Ishikawa (cell line): ENCODE data around the gene TFB1M.

Experiments
- CEBPB ChIP-seq: IDR thresholded peaks from 2 replicates; pipeline ENCODE4 v1.6.1; 2012
- CREB1 ChIP-seq: IDR thresholded peaks from 2 replicates; pipeline ENCODE4 v1.6.1; 2012; ENCODE audit warnings: low read depth
- EGR1 ChIP-seq: IDR thresholded peaks from 2 replicates; pipeline ENCODE4 v1.6.1; 2012
- EP300 ChIP-seq: IDR thresholded peaks from 2 replicates; pipeline ENCODE4 v1.6.1; 2012; ENCODE audit warnings: borderline replicate concordance
- FOXM1 ChIP-seq: IDR thresholded peaks from 2 replicates; pipeline ENCODE4 v1.6.1; 2012; ENCODE audit warnings: low read depth, borderline replicate concordance
- NFIC ChIP-seq: IDR thresholded peaks from 2 replicates; pipeline ENCODE4 v1.6.1; 2012
- RAD21 ChIP-seq: IDR thresholded peaks from 2 replicates; pipeline ENCODE4 v1.6.1; 2012; ENCODE audit warnings: low read depth
- TAF1 ChIP-seq: IDR thresholded peaks from 2 replicates; pipeline ENCODE4 v1.6.1; 2012; ENCODE audit warnings: low read depth, mild to moderate bottlenecking
- TCF12 ChIP-seq: IDR thresholded peaks from 2 replicates; pipeline ENCODE4 v1.6.1; 2012; ENCODE audit warnings: low read depth
- TEAD4 ChIP-seq: IDR thresholded peaks from 2 replicates; pipeline ENCODE4 v1.6.1; 2012
- YY1 ChIP-seq: IDR thresholded peaks from 2 replicates; pipeline ENCODE4 v1.6.1; 2012; ENCODE audit warnings: low read depth
- ZBTB7A ChIP-seq: IDR thresholded peaks from 2 replicates; pipeline ENCODE4 v1.6.1; 2012; ENCODE audit warnings: low read depth
- TF ChIP-seq, protein P1 (sequence below): IDR thresholded peaks from 2 replicates; pipeline ENCODE4 v1.6.1; 2012
- TF ChIP-seq, protein P2 (sequence below): IDR thresholded peaks from 2 replicates; pipeline ENCODE4 v1.6.1; 2012; ENCODE audit warnings: low read depth, mild to moderate bottlenecking
- TF ChIP-seq, protein P3 (sequence below): IDR thresholded peaks from 2 replicates; pipeline ENCODE4 v1.6.1; 2012

TFB1M gene

DNA sequence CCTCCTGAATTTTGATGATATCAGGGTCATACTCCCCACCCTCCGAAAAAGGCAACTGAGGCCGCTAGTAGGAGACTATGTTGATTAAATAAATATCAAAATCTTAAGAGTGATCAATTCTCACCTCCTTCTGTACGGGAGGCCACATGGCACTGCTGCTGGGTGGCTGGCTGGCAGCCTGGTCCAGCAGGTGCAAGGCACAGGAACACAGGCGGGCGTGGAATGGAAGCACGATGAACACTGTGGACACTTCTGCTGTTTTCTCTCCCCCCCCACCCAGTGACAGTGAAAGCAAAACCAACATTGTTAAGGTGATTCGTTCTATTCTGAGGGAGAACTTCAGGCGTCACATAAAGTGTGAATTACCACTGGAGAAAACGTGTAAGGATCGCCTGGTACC, 60.1 kb downstream of the TFB1M start:
- TF ChIP-seq, protein P1, sequence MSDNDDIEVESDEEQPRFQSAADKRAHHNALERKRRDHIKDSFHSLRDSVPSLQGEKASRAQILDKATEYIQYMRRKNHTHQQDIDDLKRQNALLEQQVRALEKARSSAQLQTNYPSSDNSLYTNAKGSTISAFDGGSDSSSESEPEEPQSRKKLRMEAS = no peak
- no peak for TF ChIP-seq RAD21
- TF ChIP-seq EP300 = no peak
- no peak for TF ChIP-seq YY1
- no peak for TF ChIP-seq EGR1
- TF ChIP-seq ZBTB7A = no peak
- TF ChIP-seq CEBPB = no peak
- no peak for TF ChIP-seq CREB1

DNA sequence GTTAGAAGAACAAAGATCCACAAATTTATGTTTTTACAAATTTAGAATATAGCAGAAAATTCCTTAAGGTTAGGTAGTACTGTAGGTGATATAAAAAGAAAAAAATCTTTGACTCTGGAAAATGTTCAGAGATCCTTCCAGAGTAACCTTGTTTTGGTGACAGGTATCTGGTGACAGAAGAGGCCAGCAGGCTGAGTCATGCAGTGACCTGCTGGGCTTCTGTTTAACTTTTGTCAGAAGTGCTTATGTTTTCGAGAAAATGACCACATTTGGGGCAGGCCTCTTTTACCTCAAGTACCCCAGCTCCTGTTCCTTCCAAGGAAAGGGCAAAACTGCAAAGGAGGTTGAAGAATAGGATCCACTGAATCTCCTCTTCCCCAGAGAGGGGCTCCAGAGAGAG, 60.9 kb downstream of the TFB1M start:
- no peak for TF ChIP-seq TEAD4
- no peak for TF ChIP-seq TAF1
- TF ChIP-seq, protein P1 = no peak
- no peak for TF ChIP-seq CEBPB
- TF ChIP-seq NFIC = no peak
- TF ChIP-seq FOXM1 = no peak
- no peak for TF ChIP-seq EGR1
- no peak for TF ChIP-seq YY1
- TF ChIP-seq, protein P2, sequence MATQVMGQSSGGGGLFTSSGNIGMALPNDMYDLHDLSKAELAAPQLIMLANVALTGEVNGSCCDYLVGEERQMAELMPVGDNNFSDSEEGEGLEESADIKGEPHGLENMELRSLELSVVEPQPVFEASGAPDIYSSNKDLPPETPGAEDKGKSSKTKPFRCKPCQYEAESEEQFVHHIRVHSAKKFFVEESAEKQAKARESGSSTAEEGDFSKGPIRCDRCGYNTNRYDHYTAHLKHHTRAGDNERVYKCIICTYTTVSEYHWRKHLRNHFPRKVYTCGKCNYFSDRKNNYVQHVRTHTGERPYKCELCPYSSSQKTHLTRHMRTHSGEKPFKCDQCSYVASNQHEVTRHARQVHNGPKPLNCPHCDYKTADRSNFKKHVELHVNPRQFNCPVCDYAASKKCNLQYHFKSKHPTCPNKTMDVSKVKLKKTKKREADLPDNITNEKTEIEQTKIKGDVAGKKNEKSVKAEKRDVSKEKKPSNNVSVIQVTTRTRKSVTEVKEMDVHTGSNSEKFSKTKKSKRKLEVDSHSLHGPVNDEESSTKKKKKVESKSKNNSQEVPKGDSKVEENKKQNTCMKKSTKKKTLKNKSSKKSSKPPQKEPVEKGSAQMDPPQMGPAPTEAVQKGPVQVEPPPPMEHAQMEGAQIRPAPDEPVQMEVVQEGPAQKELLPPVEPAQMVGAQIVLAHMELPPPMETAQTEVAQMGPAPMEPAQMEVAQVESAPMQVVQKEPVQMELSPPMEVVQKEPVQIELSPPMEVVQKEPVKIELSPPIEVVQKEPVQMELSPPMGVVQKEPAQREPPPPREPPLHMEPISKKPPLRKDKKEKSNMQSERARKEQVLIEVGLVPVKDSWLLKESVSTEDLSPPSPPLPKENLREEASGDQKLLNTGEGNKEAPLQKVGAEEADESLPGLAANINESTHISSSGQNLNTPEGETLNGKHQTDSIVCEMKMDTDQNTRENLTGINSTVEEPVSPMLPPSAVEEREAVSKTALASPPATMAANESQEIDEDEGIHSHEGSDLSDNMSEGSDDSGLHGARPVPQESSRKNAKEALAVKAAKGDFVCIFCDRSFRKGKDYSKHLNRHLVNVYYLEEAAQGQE = no peak
- TF ChIP-seq RAD21 = no peak
- no peak for TF ChIP-seq TCF12
- TF ChIP-seq EP300 = no peak
- TF ChIP-seq ZBTB7A = no peak

DNA sequence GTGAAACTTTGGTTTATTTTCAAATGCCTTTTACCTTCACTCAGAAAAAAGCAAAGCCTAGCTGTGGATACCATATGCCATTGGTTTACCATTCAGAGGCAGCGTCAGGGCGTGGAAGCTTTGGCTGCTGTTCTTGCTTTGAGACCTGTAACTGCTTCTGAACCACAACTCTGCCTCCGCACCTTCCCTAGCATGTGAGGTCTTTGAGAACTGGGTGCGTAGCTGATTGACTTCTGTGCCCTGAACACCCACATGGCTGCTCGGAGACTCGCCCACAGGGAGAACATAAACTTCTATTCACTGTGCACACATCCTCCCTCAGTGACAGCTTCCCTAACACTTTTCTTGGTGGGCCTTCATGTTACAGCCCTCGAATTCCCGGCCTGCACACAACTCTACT, 61.7 kb downstream of the TFB1M start:
- TF ChIP-seq, protein P2 = no peak
- no peak for TF ChIP-seq EP300
- no peak for TF ChIP-seq RAD21
- TF ChIP-seq, protein P3, sequence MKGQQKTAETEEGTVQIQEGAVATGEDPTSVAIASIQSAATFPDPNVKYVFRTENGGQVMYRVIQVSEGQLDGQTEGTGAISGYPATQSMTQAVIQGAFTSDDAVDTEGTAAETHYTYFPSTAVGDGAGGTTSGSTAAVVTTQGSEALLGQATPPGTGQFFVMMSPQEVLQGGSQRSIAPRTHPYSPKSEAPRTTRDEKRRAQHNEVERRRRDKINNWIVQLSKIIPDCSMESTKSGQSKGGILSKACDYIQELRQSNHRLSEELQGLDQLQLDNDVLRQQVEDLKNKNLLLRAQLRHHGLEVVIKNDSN = no peak
- no peak for TF ChIP-seq TAF1
- no peak for TF ChIP-seq FOXM1
- TF ChIP-seq CREB1 = no peak
- TF ChIP-seq NFIC = no peak
- no peak for TF ChIP-seq TCF12
- no peak for TF ChIP-seq ZBTB7A
- no peak for TF ChIP-seq TEAD4
- TF ChIP-seq YY1 = no peak
- TF ChIP-seq, protein P1 = no peak
- no peak for TF ChIP-seq EGR1
- no peak for TF ChIP-seq CEBPB

DNA sequence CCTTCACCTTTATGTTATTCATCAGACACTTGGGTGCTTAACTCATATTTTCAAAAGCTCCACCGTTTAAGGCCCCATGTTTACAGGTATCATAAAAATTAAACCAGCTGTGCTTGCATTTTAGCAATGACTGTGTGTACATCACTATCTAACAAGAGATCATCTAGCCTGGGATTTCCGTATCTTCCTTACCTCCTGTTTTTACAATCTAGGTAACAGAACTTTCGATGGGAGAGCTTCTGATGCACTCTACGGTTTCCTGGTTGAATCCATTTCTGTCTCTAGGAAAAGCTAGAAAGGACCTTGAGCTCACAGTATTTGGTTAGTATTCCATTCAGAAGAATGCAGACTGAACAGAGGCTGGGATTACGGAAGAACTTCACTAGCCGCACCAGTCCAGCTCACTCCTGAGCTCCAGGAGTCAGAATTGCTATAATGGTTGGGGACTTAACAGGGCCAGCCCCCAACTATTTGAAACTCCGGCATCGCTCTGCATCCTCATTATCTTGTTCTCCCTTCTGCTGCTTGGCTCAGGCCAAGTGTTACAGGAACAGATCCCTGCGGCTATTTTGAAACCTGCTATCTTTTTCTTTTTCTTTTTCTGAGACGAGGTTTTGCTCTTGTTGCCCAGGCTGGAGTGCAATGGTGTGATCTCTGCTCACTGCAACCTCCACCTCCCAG, 63.4 kb downstream of the TFB1M start:
- TF ChIP-seq FOXM1 = no peak
- no peak for TF ChIP-seq EP300
- TF ChIP-seq, protein P3 = no peak
- TF ChIP-seq NFIC = no peak
- TF ChIP-seq TEAD4 = no peak
- no peak for TF ChIP-seq CREB1
- no peak for TF ChIP-seq TAF1
- no peak for TF ChIP-seq CEBPB
- no peak for TF ChIP-seq EGR1
- TF ChIP-seq, protein P2 = no peak
- TF ChIP-seq, protein P1 = no peak
- TF ChIP-seq ZBTB7A = no peak
- no peak for TF ChIP-seq TCF12
- TF ChIP-seq RAD21 = no peak
- no peak for TF ChIP-seq YY1
